ENCODE measurements around the gene ZNF527.

DNA sequence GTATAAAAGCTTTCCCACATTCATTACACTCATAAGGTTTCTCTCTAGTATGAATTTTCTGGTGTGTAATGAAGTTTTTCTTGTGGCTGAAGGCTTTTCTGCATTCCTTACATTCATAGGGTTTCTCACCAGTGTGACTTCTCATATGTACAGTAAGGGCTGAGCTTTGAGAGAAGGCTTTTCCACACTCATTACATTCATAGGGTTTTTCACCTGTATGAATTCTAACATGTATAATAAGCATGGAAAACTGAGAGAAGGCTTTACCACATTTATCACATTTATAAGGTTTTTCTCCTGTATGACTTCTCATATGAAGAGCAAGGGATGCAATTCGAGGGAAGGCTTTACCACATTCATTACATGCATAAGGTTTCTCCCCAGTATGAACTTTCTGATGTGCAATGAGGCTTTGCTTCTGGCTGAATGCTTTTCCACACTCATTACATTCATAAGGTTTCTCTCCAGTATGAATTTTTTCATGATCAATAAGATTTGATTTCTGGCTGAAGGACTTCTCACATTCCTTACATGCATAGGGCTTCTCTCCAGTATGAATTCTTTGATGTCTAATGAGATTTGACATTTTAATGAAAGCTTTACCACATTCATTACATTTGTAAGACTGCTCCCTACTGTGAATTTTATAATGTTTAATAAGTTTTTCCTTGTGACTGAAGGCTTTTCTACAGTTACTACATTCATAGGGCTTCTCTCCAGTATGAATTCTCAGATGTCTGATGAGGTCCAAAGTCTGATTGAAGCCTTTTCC, 42.6 kb downstream of the ZNF527 start:
- TF ChIP-seq, protein P1, sequence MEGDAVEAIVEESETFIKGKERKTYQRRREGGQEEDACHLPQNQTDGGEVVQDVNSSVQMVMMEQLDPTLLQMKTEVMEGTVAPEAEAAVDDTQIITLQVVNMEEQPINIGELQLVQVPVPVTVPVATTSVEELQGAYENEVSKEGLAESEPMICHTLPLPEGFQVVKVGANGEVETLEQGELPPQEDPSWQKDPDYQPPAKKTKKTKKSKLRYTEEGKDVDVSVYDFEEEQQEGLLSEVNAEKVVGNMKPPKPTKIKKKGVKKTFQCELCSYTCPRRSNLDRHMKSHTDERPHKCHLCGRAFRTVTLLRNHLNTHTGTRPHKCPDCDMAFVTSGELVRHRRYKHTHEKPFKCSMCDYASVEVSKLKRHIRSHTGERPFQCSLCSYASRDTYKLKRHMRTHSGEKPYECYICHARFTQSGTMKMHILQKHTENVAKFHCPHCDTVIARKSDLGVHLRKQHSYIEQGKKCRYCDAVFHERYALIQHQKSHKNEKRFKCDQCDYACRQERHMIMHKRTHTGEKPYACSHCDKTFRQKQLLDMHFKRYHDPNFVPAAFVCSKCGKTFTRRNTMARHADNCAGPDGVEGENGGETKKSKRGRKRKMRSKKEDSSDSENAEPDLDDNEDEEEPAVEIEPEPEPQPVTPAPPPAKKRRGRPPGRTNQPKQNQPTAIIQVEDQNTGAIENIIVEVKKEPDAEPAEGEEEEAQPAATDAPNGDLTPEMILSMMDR (IDR thresholded peaks at IDR 0.05): no peak
- no peak for TF ChIP-seq POLR2A (IDR thresholded peaks at IDR 0.05)

Measured in esophagus squamous epithelium (tissue), 4 donors.